K562 (cell line): Measurements from ENCODE around the gene FGF11. TPM values are rescaled to one million over a fixed set of nuclear protein-coding genes. Genes with fewer than 3 reads are reported as not detected.
A peak's percentile ranks its signal among the peaks of the same experiment; 100 is the strongest.

ENCODE experiments used
- CBX5 ChIP-seq: IDR thresholded peaks from 2 replicates; pipeline ENCODE4 v1.6.1; 2014; ENCODE audit warnings: low read depth, borderline replicate concordance
- DPF2 ChIP-seq: fragments of 450-650 bp; IDR thresholded peaks from 2 replicates; pipeline ENCODE4 v1.6.1; 2016
- MBD2 ChIP-seq: sonication (generic); IDR thresholded peaks from 2 replicates; pipeline ENCODE4 v1.6.1; 2016; ENCODE audit warnings: low read depth, borderline replicate concordance
- PHB ChIP-seq: fragments of 250-450 bp; sonication (Bioruptor Pico); IDR thresholded peaks from 2 replicates; pipeline ENCODE4 v1.5.0; 2021
- RB1 ChIP-seq: fragments of 450-650 bp; IDR thresholded peaks from 2 replicates; pipeline ENCODE4 v1.6.1; 2017; ENCODE audit warnings: low read depth, mild to moderate bottlenecking
- RUNX1 ChIP-seq: sonication (generic); IDR thresholded peaks from 2 replicates; pipeline ENCODE4 v1.6.1; 2016; ENCODE audit warnings: antibody characterized with exemption, low read depth
- SMAD1 ChIP-seq: fragments of 150-350 bp; IDR thresholded peaks from 2 replicates; pipeline ENCODE4 v1.6.1; 2014; ENCODE audit warnings: low read length, low read depth; ENCODE audit not compliant: partially characterized antibody
- STAG1 ChIP-seq: sonication (generic); formaldehyde crosslinking; IDR thresholded peaks from 2 replicates; pipeline ENCODE4 v1.5.0; 2020; ENCODE audit warnings: missing genetic modification reagents, borderline replicate concordance
- TEAD2 ChIP-seq: fragments of 450-650 bp; IDR thresholded peaks from 2 replicates; pipeline ENCODE4 v1.6.1; 2016; ENCODE audit warnings: missing genetic modification characterization, control low read depth, missing compliant biosample characterization
- ZNF12 ChIP-seq: sonication (generic); formaldehyde crosslinking; IDR thresholded peaks from 2 replicates; pipeline ENCODE4 v1.4.0; 2020; ENCODE audit warnings: mild to moderate bottlenecking, missing genetic modification reagents
- ZNF436 ChIP-seq: fragments of 250-450, 450-650 bp; sonication (Bioruptor Pico); formaldehyde crosslinking; IDR thresholded peaks from 2 replicates; pipeline ENCODE4 v1.7.0; 2020; ENCODE audit warnings: mild to moderate bottlenecking
- ZNF644 ChIP-seq: fragments of 200-800 bp; sonication (Bioruptor generic); IDR thresholded peaks from 2 replicates; pipeline ENCODE4 v1.6.1; 2016; ENCODE audit warnings: low read depth, missing genetic modification characterization, missing compliant biosample characterization
- polyA plus RNA-seq, 8 experiments: library from polyadenylated mRNA; depleted of rRNA in 4 of 8; stranded (reverse) in 5 of 8; unstranded in 3 of 8; fragments of >200 nt; fragmentation: Nextera tagmentation in 2 of 8; fragmentation: Illumina TruSeq in 1 of 8; extraction: Ambion mirVana in 2 of 8; extraction: Trizol in 1 of 8; gene quantifications; 2 replicates each; pipeline versions ENCODE4 v1.2.1 to v1.2.3, GENCODE V29; 2011 to 2014; ENCODE audit warnings: inconsistent platforms in 1 of 8, missing spikeins in 1 of 8
- total RNA-seq, 7 experiments: library from RNA; depleted of rRNA in 6 of 7; stranded (reverse); fragments of >200 nt in 6 of 7; fragmentation: Illumina TruSeq in 2 of 7; extraction: Trizol in 2 of 7; gene quantifications; 2 replicates each; pipeline versions ENCODE4 v1.2.1 to v1.2.3, GENCODE V29; 2011 to 2021; ENCODE audit warnings: low replicate concordance in 1 of 7
- TF ChIP-seq, protein P1 (sequence below): fragments of 450-650 bp; conservative IDR thresholded peaks from 2 replicates; pipeline ENCODE4 v1.6.1; 2016; ENCODE audit warnings: missing genetic modification characterization, low read depth, mild to moderate bottlenecking, missing compliant biosample characterization, moderate library complexity
- TF ChIP-seq, protein P2 (sequence below): fragments of 450-650 bp; IDR thresholded peaks from 2 replicates; pipeline ENCODE4 v1.6.1; 2017; ENCODE audit warnings: antibody characterized with exemption
- TF ChIP-seq, protein P3 (sequence below), 2 experiments: fragments of 450-650 bp in 1 of 2; sonication (generic) in 1 of 2; formaldehyde crosslinking in 1 of 2; IDR thresholded peaks; 2 replicates each; pipeline versions ENCODE4 v1.7.1 to v1.9.0; 2016 to 2022; ENCODE audit warnings: inconsistent platforms in 1 of 2, mild to moderate bottlenecking in 1 of 2, missing genetic modification reagents in 1 of 2
- TF ChIP-seq, protein P4 (sequence below): sonication (generic); IDR thresholded peaks from 2 replicates; pipeline ENCODE4 v1.6.1; 2016

Gene FGF11
- total and polyA plus RNA-seq, 9 of the 15 experiments (the other 6 are each of a cell fraction or from before 2014, with no cell fraction given), result 1.2 to 7.5 (median 3.0) TPM

DNA sequence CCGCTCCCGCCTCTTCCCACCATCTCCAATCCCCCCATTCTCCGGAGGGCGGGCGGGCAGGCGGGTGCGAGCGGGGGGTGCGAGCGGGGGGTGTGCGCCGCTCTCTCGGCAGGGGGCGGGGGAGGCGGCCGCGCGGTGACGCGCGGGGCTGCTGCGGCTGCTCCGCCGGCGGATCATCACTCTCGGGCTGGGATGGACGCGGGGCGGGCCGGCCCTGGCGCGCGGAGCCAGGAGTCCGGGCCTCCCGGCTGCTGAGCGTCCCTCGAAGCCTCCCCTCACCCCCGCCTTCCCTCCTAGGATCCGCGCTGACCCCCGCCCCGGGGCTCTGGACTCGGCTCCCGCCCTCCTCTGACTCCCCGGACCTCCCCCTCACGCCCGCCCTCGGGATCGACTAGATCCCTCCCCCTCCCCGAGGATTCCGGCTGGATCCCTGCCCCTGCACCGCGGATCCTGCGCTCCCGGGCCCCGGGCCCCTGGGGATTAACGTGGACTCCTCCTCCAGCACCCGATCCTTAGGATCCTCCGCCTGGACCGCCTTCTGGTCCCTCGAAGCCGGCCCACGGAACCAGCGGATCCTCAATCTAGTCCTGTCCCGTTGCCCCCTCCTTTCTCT lies 34.5 kb upstream of the FGF11 start (continued):
- TF ChIP-seq, protein P1, sequence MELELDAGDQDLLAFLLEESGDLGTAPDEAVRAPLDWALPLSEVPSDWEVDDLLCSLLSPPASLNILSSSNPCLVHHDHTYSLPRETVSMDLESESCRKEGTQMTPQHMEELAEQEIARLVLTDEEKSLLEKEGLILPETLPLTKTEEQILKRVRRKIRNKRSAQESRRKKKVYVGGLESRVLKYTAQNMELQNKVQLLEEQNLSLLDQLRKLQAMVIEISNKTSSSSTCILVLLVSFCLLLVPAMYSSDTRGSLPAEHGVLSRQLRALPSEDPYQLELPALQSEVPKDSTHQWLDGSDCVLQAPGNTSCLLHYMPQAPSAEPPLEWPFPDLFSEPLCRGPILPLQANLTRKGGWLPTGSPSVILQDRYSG (tag), result no peak
- TF ChIP-seq TEAD2 (tag), result no peak
- TF ChIP-seq DPF2, result no peak
- no peak for TF ChIP-seq ZNF436 (CRISPR knock-in tag)
- TF ChIP-seq, protein P2, sequence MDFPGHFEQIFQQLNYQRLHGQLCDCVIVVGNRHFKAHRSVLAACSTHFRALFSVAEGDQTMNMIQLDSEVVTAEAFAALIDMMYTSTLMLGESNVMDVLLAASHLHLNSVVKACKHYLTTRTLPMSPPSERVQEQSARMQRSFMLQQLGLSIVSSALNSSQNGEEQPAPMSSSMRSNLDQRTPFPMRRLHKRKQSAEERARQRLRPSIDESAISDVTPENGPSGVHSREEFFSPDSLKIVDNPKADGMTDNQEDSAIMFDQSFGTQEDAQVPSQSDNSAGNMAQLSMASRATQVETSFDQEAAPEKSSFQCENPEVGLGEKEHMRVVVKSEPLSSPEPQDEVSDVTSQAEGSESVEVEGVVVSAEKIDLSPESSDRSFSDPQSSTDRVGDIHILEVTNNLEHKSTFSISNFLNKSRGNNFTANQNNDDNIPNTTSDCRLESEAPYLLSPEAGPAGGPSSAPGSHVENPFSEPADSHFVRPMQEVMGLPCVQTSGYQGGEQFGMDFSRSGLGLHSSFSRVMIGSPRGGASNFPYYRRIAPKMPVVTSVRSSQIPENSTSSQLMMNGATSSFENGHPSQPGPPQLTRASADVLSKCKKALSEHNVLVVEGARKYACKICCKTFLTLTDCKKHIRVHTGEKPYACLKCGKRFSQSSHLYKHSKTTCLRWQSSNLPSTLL, result peak; percentile 95
- TF ChIP-seq MBD2, result no peak
- no peak for TF ChIP-seq PHB (CRISPR knock-in tag)
- TF ChIP-seq, protein P3, sequence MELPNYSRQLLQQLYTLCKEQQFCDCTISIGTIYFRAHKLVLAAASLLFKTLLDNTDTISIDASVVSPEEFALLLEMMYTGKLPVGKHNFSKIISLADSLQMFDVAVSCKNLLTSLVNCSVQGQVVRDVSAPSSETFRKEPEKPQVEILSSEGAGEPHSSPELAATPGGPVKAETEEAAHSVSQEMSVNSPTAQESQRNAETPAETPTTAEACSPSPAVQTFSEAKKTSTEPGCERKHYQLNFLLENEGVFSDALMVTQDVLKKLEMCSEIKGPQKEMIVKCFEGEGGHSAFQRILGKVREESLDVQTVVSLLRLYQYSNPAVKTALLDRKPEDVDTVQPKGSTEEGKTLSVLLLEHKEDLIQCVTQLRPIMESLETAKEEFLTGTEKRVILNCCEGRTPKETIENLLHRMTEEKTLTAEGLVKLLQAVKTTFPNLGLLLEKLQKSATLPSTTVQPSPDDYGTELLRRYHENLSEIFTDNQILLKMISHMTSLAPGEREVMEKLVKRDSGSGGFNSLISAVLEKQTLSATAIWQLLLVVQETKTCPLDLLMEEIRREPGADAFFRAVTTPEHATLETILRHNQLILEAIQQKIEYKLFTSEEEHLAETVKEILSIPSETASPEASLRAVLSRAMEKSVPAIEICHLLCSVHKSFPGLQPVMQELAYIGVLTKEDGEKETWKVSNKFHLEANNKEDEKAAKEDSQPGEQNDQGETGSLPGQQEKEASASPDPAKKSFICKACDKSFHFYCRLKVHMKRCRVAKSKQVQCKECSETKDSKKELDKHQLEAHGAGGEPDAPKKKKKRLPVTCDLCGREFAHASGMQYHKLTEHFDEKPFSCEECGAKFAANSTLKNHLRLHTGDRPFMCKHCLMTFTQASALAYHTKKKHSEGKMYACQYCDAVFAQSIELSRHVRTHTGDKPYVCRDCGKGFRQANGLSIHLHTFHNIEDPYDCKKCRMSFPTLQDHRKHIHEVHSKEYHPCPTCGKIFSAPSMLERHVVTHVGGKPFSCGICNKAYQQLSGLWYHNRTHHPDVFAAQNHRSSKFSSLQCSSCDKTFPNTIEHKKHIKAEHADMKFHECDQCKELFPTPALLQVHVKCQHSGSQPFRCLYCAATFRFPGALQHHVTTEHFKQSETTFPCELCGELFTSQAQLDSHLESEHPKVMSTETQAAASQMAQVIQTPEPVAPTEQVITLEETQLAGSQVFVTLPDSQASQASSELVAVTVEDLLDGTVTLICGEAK (IDR thresholded peaks at IDR 0.05), result no peak
- TF ChIP-seq, protein P3 (CRISPR knock-in tag; IDR thresholded peaks at IDR 0.05), result no peak
- TF ChIP-seq, protein P4, sequence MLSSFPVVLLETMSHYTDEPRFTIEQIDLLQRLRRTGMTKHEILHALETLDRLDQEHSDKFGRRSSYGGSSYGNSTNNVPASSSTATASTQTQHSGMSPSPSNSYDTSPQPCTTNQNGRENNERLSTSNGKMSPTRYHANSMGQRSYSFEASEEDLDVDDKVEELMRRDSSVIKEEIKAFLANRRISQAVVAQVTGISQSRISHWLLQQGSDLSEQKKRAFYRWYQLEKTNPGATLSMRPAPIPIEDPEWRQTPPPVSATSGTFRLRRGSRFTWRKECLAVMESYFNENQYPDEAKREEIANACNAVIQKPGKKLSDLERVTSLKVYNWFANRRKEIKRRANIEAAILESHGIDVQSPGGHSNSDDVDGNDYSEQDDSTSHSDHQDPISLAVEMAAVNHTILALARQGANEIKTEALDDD, result no peak
- TF ChIP-seq ZNF12, result no peak
- no peak for TF ChIP-seq RUNX1
- TF ChIP-seq ZNF644 (tag), result no peak
- TF ChIP-seq CBX5, result no peak
- 0 out of 2 replicates have a peak, but pooled peaks have one; percentile 37 for TF ChIP-seq RB1
- TF ChIP-seq STAG1, result no peak
- TF ChIP-seq SMAD1, result no peak
